CD14-positive monocyte (primary cell): ENCODE results near the gene RAPGEF1. TPM values are rescaled to one million over a fixed set of nuclear protein-coding genes. Genes with fewer than 3 reads are reported as not detected.
A peak's percentile ranks its signal among the peaks of the same experiment; 100 is the strongest.

ENCODE experiments used
- DNase-seq, 3 donors: peaks; one replicate each; pipeline ENCODE4 v3.0.0-alpha.2; 2011 to 2022
- H2AFZ ChIP-seq: 2 replicates; pipeline ENCODE4 v1.6.0; 2012; ENCODE audit warnings: mild to moderate bottlenecking, low read depth, low read length, inconsistent platforms; ENCODE audit not compliant: insufficient read depth, poor library complexity, severe bottlenecking
- H3K27ac ChIP-seq, 2 donors: 1 replicate in 1 of 2; 2 replicates in 1 of 2; pipeline ENCODE4 v1.5.1; 2012 to 2013; ENCODE audit warnings: low read length in 2 of 2, control low read depth in 1 of 2, inconsistent platforms in 1 of 2, low read depth in 1 of 2, mild to moderate bottlenecking in 1 of 2
- H3K27me3 ChIP-seq, 2 donors: one replicate each; pipeline versions ENCODE4 v1.6.0 to v1.6.1; 2011 to 2013; ENCODE audit warnings: low read length in 2 of 2; ENCODE audit not compliant: control insufficient read depth in 2 of 2, insufficient read depth in 2 of 2
- H3K36me3 ChIP-seq, 2 donors: replicated peaks in 1 of 2; 1 replicate in 1 of 2; 2 replicates in 1 of 2; pipeline versions ENCODE4 v1.5.1 to v1.6.1; 2012 to 2013; ENCODE audit warnings: low read length in 2 of 2, control low read depth in 1 of 2, inconsistent platforms in 1 of 2, mild to moderate bottlenecking in 1 of 2; ENCODE audit not compliant: insufficient read depth in 2 of 2, control insufficient read depth in 1 of 2
- H3K4me1 ChIP-seq, 2 donors: 1 replicate in 1 of 2; 2 replicates in 1 of 2; pipeline versions ENCODE4 v1.5.1 to v1.6.1; 2012 to 2013; ENCODE audit warnings: low read length in 2 of 2, control low read depth in 1 of 2, inconsistent platforms in 1 of 2, mild to moderate bottlenecking in 1 of 2, moderate library complexity in 1 of 2; ENCODE audit not compliant: insufficient read depth in 2 of 2, control insufficient read depth in 1 of 2
- H3K4me2 ChIP-seq: replicated peaks from 2 replicates; pipeline ENCODE3; 2012; ENCODE audit warnings: low read length, moderate library complexity, mild to moderate bottlenecking; ENCODE audit not compliant: poor library complexity, severe bottlenecking; ENCODE audit errors: extremely low read depth
- H3K4me3 ChIP-seq, 3 experiments: fragments of 200-600 bp in 1 of 3; sonication (generic) in 1 of 3; replicated peaks in 1 of 3; 1 replicate in 2 of 3; 2 replicates in 1 of 3; pipeline ENCODE4 v1.5.1; 2011 to 2013; ENCODE audit warnings: low read length in 3 of 3, mild to moderate bottlenecking in 3 of 3, control low read depth in 2 of 3, low read depth in 2 of 3, inconsistent platforms in 1 of 3, moderate library complexity in 1 of 3
- H3K79me2 ChIP-seq: 2 replicates; pipeline ENCODE4 v1.6.0; 2012; ENCODE audit warnings: mild to moderate bottlenecking, control low read depth, inconsistent platforms, low read length, moderate library complexity; ENCODE audit not compliant: insufficient read depth
- H3K9ac ChIP-seq: 2 replicates; pipeline ENCODE4 v1.6.0; 2017; ENCODE audit warnings: low read length, mild to moderate bottlenecking; ENCODE audit not compliant: insufficient read depth, poor library complexity, severe bottlenecking
- H3K9me3 ChIP-seq, 2 donors: replicated peaks in 1 of 2; 1 replicate in 1 of 2; 2 replicates in 1 of 2; pipeline versions ENCODE4 v1.5.1 to v1.6.1; 2012 to 2013; ENCODE audit warnings: low read length in 2 of 2, control low read depth in 1 of 2; ENCODE audit not compliant: control insufficient read depth in 1 of 2, insufficient read depth in 1 of 2
- H4K20me1 ChIP-seq: 2 replicates; pipeline ENCODE4 v1.6.0; 2012; ENCODE audit warnings: mild to moderate bottlenecking, low read length, control low read depth, moderate library complexity; ENCODE audit not compliant: insufficient read depth
- H3K27ac Mint-ChIP-seq, 7 donors: one replicate each; pipeline ENCODE4 v1.8.0; 2020; ENCODE audit warnings: mild to moderate bottlenecking in 7 of 7, mixed read lengths in 7 of 7, moderate library complexity in 6 of 7, inconsistent platforms in 2 of 7
- H3K27me3 Mint-ChIP-seq, 3 donors: one replicate each; pipeline ENCODE4 v1.8.0; 2021 to 2022; ENCODE audit warnings: low read depth in 3 of 3, mild to moderate bottlenecking in 3 of 3, mixed read lengths in 3 of 3, moderate library complexity in 3 of 3, inconsistent platforms in 1 of 3
- H3K36me3 Mint-ChIP-seq, 2 donors: one replicate each; pipeline ENCODE4 v1.8.0; 2020; ENCODE audit warnings: mixed read lengths in 2 of 2, inconsistent platforms in 1 of 2, mild to moderate bottlenecking in 1 of 2
- H3K4me1 Mint-ChIP-seq: one replicate; pipeline ENCODE4 v1.8.0; 2020; ENCODE audit warnings: mild to moderate bottlenecking, mixed read lengths
- H3K4me3 Mint-ChIP-seq, 2 donors: one replicate each; pipeline ENCODE4 v1.8.0; 2020; ENCODE audit warnings: mild to moderate bottlenecking in 2 of 2, mixed read lengths in 2 of 2, moderate library complexity in 1 of 2
- H3K9me3 Mint-ChIP-seq, 7 donors: one replicate each; pipeline ENCODE4 v1.8.0; 2020 to 2022; ENCODE audit warnings: mixed read lengths in 7 of 7, mild to moderate bottlenecking in 6 of 7, moderate library complexity in 6 of 7, inconsistent platforms in 2 of 7
- CTCF ChIP-seq: fragments of 200-600 bp; IDR thresholded peaks from one replicate; pipeline ENCODE4 v1.8.0; 2022; ENCODE audit warnings: antibody characterized with exemption, mild to moderate bottlenecking
- WGBS: methylation state at CpG from one replicate; pipeline ENCODE4 v1.1.5; 2013; ENCODE audit warnings: missing lambda C conversion rate; ENCODE audit not compliant: insufficient coverage; 5-methylcytosine and 5-hydroxymethylcytosine counted together
- intact Hi-C, 2 donors: fragments of 100-400 bp; cut with micrococcal nuclease; formaldehyde crosslinking; loops; one replicate each; pipeline versions ENCODE4 v1.15.0 to v1.15.1; 2023
- polyA plus RNA-seq, 3 donors: library from polyadenylated mRNA; depleted of rRNA in 1 of 3; unstranded in 2 of 3; stranded (reverse) in 1 of 3; fragments of 300-500 nt in 2 of 3; fragments of >200 nt in 1 of 3; fragmentation: Illumina TruSeq in 2 of 3; gene quantifications; 1 replicate in 2 of 3; 2 replicates in 1 of 3; pipeline ENCODE4 v1.2.3, GENCODE V29; 2012 to 2021

Gene RAPGEF1
- polyA plus RNA-seq, 3 donors, result 1.7 to 71.7 (median 3.0) TPM

- Mint-ChIP-seq H3K36me3 (peaks cover 27 to 53% of the 10 kb centered on the region in 2 donors), H3K9me3 (no peaks in the 10 kb centered on the region), H3K27ac (peak overlapping the region in 5 of 7 donors; percentile 60 to 96 (median 75)), H3K4me1 (peaks cover 73% of the 10 kb centered on the region), H3K27me3 (no peaks in the 10 kb centered on the region), H3K4me3 (peak overlapping the region in 1 of 2 donors; percentile 34)
- 96% methylated on average over 19 of the region's 29 CpGs for WGBS
- H3K9ac ChIP-seq, result no peak overlapping the region
- no peaks in the 10 kb centered on the region for H3K36me3 ChIP-seq
- intact Hi-C loops, result no loop called here
- peak overlapping the region in 1 of 2 donors; percentile 77 for H3K27ac ChIP-seq
- peaks cover 45 to 60% of the 10 kb centered on the region in 2 donors for H3K4me1 ChIP-seq
- H4K20me1 ChIP-seq, result peaks cover 35% of the 10 kb centered on the region
- no peaks in the 10 kb centered on the region for H3K9me3 ChIP-seq
- no peaks in the 10 kb centered on the region for H3K27me3 ChIP-seq
- H3K4me2 ChIP-seq, result no peak overlapping the region
- H3K79me2 ChIP-seq, result peaks cover 97% of the 10 kb centered on the region
- TF ChIP-seq CTCF, result no peak
- H3K4me3 ChIP-seq, result no peak overlapping the region
- no peak for DNase-seq
- no peak overlapping the region for H2AFZ ChIP-seq
Measured at GRCh38 chr9:131674425-131675421, 65.2 kb downstream of the RAPGEF1 start.

- H3K36me3 Mint-ChIP-seq, result peaks cover 27 to 47% of the 10 kb centered on the region in 2 donors
- H3K9me3 Mint-ChIP-seq, result no peaks in the 10 kb centered on the region
- H3K27me3 ChIP-seq, result no peaks in the 10 kb centered on the region
- H3K4me1 ChIP-seq, result peaks cover 43 to 60% of the 10 kb centered on the region in 2 donors
- H3K79me2 ChIP-seq, result peaks cover 97% of the 10 kb centered on the region
- no peaks in the 10 kb centered on the region for H3K36me3 ChIP-seq
- no peak for TF ChIP-seq CTCF
- no peak overlapping the region for H3K4me3 Mint-ChIP-seq
- peak overlapping the region in 1 of 2 donors; percentile 10 for H3K27ac ChIP-seq
- H2AFZ ChIP-seq, result no peak overlapping the region
- no peak overlapping the region for H3K4me2 ChIP-seq
- 85% methylated on average over 5 of the region's 7 CpGs for WGBS
- no peak for DNase-seq
- H3K9ac ChIP-seq, result no peak overlapping the region
- intact Hi-C loops, result no loop called here
- peak overlapping the region in 2 of 7 donors; percentile 36 to 43 for H3K27ac Mint-ChIP-seq
- no peaks in the 10 kb centered on the region for H3K9me3 ChIP-seq
- H3K4me1 Mint-ChIP-seq, result peaks cover 73% of the 10 kb centered on the region
- no peaks in the 10 kb centered on the region for H3K27me3 Mint-ChIP-seq
- H4K20me1 ChIP-seq, result peaks cover 41% of the 10 kb centered on the region
- H3K4me3 ChIP-seq, result no peak overlapping the region
Measured at GRCh38 chr9:131673531-131673930, 66.3 kb downstream of the RAPGEF1 start.
